Right ventricle myocardium inferior (tissue), 1 donor: ENCODE data around the gene RAB7A. TPM values are rescaled to one million over a fixed set of nuclear protein-coding genes. Genes with fewer than 3 reads are reported as not detected.
"Not testable (repeated sequence)": the region's sequence is repeated elsewhere in the genome, so short reads cannot be mapped to it uniquely, and the experiment has no call there.

Experiments
- ATAC-seq: fragments of 200-7000 bp; cut with Tn5 transposase; one replicate; pipeline ENCODE4 v1.9.1; 2020; ENCODE audit warnings: mild to moderate bottlenecking, moderate library complexity
- DNase-seq: peaks from one replicate; pipeline ENCODE4 v3.0.0; 2021; ENCODE audit errors: missing footprints
- intact Hi-C: fragments of 100-400 bp; cut with DNase I; formaldehyde crosslinking; loops from one replicate; pipeline ENCODE4 v1.11.0; 2022
- total RNA-seq: library from RNA; stranded (reverse); fragmentation: NEBNext Ultra II Directional; extraction: Animal tissue kit (Norgen Biotek cat#: 25700); gene quantifications from one replicate; pipeline ENCODE4 v1.2.1, GENCODE V29; 2021
- donor health status: DM: no; HTN: yes; CAD: no; lungs with severe emphysema.

Gene RAB7A
- total RNA-seq, 1 donor from 2014 or later = 242 TPM

DNA sequence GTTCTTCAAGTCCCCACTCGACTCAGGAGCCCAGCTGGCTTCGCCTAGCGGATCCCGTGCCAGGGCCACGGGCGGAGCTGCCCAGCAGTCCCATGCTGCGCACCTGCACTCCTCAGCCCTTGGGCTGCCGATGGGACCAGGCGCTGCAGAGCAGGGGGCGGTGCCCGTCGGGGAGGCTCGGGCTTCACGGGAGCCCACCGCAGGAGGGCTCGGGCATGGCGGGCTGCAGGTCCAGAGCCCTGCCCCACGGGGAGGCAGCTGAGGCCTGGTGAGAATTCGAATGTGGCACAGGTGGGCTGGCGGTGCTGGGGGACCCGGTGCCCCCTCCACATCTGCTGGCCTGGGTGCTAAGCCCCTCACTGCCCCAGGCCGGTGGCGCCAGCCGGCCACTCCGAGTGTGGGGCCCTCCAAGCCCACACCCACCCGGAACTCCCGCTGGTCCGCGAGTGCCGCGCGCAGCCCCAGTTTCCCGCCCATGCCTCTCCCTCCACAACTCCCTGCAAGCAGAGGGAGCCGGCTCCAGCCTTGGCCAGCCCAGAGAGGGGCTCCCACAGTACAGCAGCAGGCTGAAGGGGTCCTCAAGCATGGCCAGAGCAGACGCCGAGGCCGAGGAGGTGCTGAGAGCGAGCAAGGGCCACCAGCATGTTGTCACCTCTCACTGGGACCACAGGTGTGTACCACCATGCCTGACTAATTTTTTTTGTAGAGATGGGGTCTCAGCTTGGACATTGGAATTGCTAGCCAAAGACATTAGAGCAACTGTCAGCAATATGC lies 17.0 kb downstream of the RAB7A start:
- intact Hi-C loops = no loop called here
- peak; percentile 42 for ATAC-seq
- DNase-seq = no peak

- intact Hi-C loops = no loop called here
- no peak for DNase-seq
- no peak for ATAC-seq
Observed at GRCh38 chr3:128745742-128746141, 19.8 kb downstream of the RAB7A start.

- intact Hi-C loops = no loop called here
- ATAC-seq (no peak), DNase-seq (no peak)
Observed at GRCh38 chr3:128746881-128747280, 20.9 kb downstream of the RAB7A start.

DNA sequence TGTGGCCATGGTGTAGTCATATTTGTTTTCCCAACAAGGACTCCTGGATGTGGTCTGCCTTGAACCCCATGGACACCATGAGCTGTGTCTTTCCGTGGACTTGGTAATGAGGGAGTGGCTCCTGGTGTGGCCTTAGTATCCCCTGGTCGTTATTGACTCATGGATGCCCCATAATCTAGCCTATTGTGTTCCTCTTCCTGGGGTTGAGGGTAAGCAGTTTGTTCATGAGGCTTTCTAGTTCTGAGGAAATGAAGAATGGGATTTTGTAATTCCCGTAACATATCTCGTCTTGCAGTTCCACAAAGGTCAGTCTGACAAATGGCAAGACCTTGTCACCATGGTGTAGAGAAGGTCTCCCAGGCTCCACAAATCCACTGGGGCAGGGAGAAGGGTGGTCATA lies 22.6 kb downstream of the RAB7A start:
- ATAC-seq = no peak
- DNase-seq = no peak
- intact Hi-C loops = no loop called here

DNA sequence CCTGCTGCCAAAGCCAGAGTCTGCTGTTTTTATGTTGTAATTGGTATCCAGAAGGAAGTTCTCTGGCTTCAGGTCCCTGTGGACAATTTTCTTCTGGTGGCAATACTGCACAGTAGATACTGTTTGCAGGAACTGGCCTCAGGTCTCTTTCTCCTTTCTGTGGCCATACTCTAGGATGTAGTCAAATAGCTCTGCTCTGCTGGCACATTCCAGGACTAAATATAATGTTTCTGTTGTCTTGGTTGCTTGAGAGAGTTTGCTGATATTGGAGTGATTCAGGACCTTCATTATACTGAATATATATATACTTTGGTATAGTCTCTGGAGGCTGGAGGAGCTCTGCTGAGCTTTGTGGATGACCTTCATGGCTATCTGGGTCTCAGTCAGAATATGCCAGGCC lies 23.1 kb downstream of the RAB7A start:
- no peak for ATAC-seq
- no peak for DNase-seq
- intact Hi-C loops = no loop called here

DNA sequence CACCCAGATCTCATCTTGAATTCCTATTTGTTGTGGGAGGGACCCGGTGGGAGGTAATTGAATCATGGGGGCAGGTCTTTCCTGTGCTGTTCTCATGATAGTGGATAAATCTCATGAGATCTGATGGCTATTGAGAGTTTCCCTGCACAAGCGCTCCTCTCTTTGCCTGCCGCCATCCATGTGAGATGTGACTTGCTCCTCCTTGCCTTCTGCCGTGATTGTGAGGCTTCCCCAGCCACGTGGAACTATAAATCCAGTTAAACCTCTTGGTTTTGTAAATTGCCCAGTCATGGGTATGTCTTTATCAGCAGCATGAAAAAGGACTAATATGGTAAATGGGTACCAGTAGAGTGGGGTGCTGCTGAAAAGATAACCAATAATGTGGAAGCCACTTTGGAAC lies 23.6 kb downstream of the RAB7A start:
- intact Hi-C loops, DNase-seq, ATAC-seq: not testable (repeated sequence)

DNA sequence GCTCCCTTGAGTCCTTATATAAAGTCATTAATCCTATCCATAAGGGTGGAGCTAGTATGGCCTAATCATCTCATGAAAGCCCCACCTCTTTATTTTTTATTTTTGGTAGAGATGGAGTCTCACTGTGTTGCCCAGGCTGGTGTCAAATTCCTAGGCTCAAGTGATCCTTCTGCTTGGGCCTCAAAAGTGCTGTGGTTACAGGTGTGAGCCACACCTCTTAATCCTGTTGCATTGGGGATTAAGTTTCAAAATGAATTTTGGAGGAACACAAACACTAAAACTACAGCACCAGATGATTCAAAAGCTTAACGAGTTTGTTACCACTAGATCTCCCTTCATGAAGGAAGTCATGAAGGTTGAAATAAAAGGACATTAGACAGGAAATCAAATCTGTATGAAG lies 27.7 kb downstream of the RAB7A start:
- intact Hi-C loops = no loop called here
- ATAC-seq = no peak
- no peak for DNase-seq

- DNase-seq = no peak
- intact Hi-C loops = no loop called here
- no peak for ATAC-seq
Observed at GRCh38 chr3:128760042-128760441, 34.1 kb downstream of the RAB7A start.

- ATAC-seq (no peak), DNase-seq (no peak)
- intact Hi-C loops = no loop called here
Observed at GRCh38 chr3:128760881-128761280, 34.9 kb downstream of the RAB7A start.

DNA sequence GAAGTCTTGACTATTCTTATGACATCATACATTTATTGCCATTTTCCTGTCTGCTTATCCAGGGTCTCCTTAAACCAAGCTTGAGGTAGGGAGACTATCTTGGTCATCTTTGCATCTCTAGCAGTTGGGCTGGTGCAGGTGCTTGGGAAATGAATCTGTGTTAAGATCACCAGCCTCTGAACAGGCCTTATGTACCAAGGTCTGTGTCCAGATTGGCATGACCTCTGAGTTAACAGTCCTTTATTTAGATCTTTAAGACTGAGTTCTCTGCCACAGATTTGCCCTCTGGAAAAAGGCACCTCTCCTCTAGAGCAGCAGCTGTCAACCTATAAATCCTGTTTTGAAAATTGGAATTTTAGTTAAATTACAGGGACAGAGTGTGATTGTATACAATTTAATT lies 35.4 kb downstream of the RAB7A start:
- intact Hi-C loops = no loop called here

GRCh38 chr3:128763967-128764366 lies 38.0 kb downstream of the RAB7A start:
- intact Hi-C loops = no loop called here
- ATAC-seq (peak; percentile 76), DNase-seq (no peak)

More for the DNA sequence above, 35.4 kb downstream of the RAB7A start:
- ATAC-seq (no peak), DNase-seq (no peak)

- no peak for DNase-seq
- ATAC-seq = no peak
- intact Hi-C loops = loop anchor here (5.0 kb wide), 1 partner anchor 33 kb away; no protein-coding TSS in a partner anchor
Observed at GRCh38 chr3:128764863-128765262, 38.9 kb downstream of the RAB7A start.

GRCh38 chr3:128767094-128767750 lies 41.2 kb downstream of the RAB7A start:
- intact Hi-C loops = loop anchor here (5.0 kb wide), 1 partner anchor 35 kb away; no protein-coding TSS in a partner anchor
- DNase-seq = no peak
- no peak for ATAC-seq

DNA sequence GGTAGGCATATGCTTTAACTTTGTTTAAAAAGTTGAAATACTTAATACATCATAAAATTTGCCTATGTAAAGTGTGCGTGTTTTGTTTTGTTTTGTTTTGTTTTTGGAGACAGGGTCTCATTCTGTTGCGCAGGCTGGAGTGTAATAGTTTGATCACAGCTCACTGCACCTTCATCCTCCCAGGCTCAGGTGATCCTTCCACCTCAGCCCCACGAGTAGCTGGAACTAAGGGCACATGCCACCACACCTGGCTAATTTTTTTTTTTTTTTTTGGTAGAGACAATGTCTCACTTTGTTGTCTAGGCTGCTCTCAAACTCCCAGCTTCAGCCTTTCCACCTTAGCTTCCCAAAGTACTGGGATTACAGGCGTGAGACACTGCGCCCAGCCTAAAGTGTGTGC lies 42.5 kb downstream of the RAB7A start:
- intact Hi-C loops = loop anchor here (5.0 kb wide), 1 partner anchor 36 kb away; no protein-coding TSS in a partner anchor
- ATAC-seq = no peak
- no peak for DNase-seq

GRCh38 chr3:128770387-128770786 lies 44.4 kb downstream of the RAB7A start:
- intact Hi-C loops = no loop called here
- no peak for ATAC-seq
- no peak for DNase-seq

- not testable (repeated sequence) for ATAC-seq, DNase-seq
Observed at GRCh38 chr3:128773189-128773588, 47.2 kb downstream of the RAB7A start.

DNA sequence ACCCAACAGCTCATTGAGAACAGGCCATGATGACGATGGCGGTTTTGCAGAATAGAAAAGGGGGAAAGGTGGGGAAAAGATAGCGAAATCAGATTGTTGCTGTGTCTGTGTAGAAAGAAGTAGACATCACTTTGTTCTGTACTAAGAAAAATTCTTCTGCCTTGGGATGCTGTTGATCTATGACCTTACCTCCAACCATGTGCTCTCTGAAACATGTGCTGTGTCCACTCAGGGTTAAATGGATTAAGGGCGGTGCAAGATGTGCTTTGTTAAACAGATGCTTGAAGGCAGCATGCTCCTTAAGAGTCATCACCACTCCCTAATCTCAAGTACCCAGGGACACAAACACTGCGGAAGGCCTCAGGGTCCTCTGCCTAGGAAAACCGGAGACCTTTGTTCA lies 47.6 kb downstream of the RAB7A start:
- ATAC-seq, intact Hi-C loops, DNase-seq: not testable (repeated sequence)

More at GRCh38 chr3:128773189-128773588, 47.2 kb downstream of the RAB7A start:
- intact Hi-C loops = not testable (repeated sequence)

GRCh38 chr3:128775241-128775640 lies 49.3 kb downstream of the RAB7A start:
- intact Hi-C loops = no loop called here
- DNase-seq (no peak), ATAC-seq (no peak)

DNA sequence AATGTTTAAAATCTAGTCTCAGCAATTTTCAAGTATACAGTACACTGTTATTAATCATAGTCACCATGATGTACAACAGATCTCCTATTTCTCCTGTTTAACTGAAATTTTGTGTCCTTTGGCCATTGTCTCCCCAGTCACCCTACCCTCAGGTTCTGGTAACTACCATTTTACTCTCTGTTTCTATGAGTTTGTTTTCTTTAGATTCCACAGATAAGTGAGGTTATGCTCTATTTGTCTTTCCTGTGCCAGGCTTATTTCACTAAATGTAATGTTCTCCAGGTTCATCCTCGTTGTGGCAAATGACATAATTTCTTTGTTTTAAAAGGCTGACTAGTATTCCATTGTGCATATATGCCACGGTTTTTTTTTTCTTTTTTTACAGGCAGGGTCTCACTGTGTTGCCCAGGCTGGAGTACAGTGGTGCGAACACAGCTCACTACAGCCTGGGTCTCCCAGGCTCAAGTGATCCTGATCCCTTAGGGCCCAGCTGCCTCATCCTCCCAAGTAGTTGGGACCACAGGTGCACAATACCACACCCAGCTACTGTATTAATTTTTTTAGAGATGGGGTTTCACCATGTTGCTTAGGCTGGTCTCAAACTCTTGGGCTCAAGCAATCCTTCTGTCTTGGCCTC lies 50.0 kb downstream of the RAB7A start:
- intact Hi-C loops = no loop called here
- ATAC-seq = no peak
- no peak for DNase-seq
